GM18909 (cell line): ENCODE measurements around the gene P2RX6.
"Not testable (repeated sequence)": the region's sequence is repeated elsewhere in the genome, so short reads cannot be mapped to it uniquely, and the experiment has no call there.

Experiments used
- ATAC-seq: cut with Tn5 transposase; IDR thresholded peaks from one replicate; pipeline ENCODE4 v1.9.1; 2021; ENCODE audit warnings: mild to moderate bottlenecking; ENCODE audit not compliant: unreplicated experiment, poor library complexity

P2RX6 gene

GRCh38 chr22:21070690-21071615 is 56.0 kb downstream of the P2RX6 start:
- no peak for ATAC-seq

GRCh38 chr22:21071796-21072195 is 56.8 kb downstream of the P2RX6 start:
- not testable (repeated sequence) for ATAC-seq

DNA sequence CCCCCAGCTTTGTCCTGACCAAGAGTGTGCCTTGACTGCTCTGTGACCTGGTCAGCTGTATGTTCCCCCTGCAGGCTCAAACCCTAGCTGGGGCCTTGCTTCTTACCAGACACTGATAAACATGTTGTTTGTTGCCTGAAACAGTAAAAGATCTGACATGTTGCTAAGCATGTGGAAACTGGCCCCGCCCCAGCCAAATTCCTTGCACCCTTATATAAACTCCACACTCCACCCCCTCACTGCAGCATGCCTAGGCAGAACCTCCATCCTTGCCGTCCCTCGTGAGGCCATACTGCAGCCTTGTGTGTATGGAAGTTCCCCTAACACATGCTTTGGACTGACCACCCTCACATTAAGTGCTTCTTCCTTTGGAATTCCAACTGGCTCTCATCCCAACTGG is 58.1 kb downstream of the P2RX6 start:
- ATAC-seq: no peak

- no peak for ATAC-seq
Observed at GRCh38 chr22:21073482-21073881, 58.5 kb downstream of the P2RX6 start.

GRCh38 chr22:21074102-21074715 is 59.2 kb downstream of the P2RX6 start:
- no peak for ATAC-seq

- ATAC-seq: no peak
Observed at GRCh38 chr22:21075516-21076138, 60.7 kb downstream of the P2RX6 start.

DNA sequence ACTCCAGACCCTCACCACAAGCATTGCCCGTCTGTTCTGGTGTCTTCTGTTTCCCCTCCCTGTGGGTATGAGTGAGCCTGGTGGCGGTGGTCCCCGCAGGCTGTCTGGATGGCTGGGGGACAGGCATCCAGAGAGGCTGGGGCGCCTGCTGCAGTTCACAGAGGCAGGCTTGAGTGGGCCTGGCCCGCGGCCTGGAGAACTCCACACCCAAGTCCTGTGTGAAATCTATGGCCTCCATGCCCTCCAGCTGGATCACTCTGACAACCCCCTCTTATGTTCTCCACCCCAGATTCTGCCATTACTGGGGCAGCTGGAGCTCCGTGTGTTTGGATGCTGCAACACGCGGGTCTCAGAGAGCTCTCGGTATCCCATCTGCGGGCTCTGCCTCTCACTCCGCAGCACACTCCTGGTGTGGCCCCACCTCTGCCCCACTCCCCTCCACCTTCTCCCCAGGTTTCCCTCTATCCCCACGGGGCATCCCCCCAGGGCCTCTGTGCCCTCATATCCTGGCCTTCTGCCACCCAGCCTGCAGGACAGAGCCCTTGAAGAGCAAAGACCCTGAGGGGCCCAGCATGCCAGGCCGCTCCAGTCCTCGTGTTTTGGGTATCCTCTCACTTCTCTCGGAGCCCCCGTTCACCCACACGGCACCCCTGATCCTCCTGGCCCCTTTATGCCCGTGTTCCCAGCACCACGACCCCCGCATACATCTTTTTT is 62.1 kb downstream of the P2RX6 start:
- no peak for ATAC-seq
